HCEC 1CT (cell line): Measurements from ENCODE around the gene GALNT1.
"Not testable (repeated sequence)": the region's sequence is repeated elsewhere in the genome, so short reads cannot be mapped to it uniquely, and the experiment has no call there.

Experiments used
- DNase-seq: peaks from one replicate; pipeline ENCODE4 v3.0.0-alpha.2; 2017

GALNT1 gene

GRCh38 chr18:35581546-35581897 lies at the start of gene GALNT1:
Gene GALNT1, plus strand, starts transcription at chr18:35581740. Its CDS starts 72,923 bp downstream, at chr18:35654663.
- DNase-seq = peak; percentile 10

- DNase-seq = no peak
These were observed 47.6 kb upstream of the GALNT1 start for GRCh38 chr18:35533916-35534405.

- DNase-seq = no peak
These were observed 46.2 kb upstream of the GALNT1 start for GRCh38 chr18:35535297-35535696.

GRCh38 chr18:35542356-35542755 lies 39.2 kb upstream of the GALNT1 start:
- DNase-seq = no peak

- DNase-seq = no peak
These were observed 34.4 kb upstream of the GALNT1 start for GRCh38 chr18:35547008-35547605.

GRCh38 chr18:35549564-35549963 lies 32.0 kb upstream of the GALNT1 start:
- no peak for DNase-seq

GRCh38 chr18:35553300-35553699 lies 28.2 kb upstream of the GALNT1 start:
- DNase-seq = no peak

GRCh38 chr18:35555538-35555937 lies 26.0 kb upstream of the GALNT1 start:
- not testable (repeated sequence) for DNase-seq

GRCh38 chr18:35559867-35560266 lies 21.7 kb upstream of the GALNT1 start:
- no peak for DNase-seq

GRCh38 chr18:35564795-35565453 lies 16.6 kb upstream of the GALNT1 start:
- no peak for DNase-seq

GRCh38 chr18:35566019-35566418 lies 15.5 kb upstream of the GALNT1 start:
- DNase-seq = no peak

GRCh38 chr18:35570182-35570581 lies 11.4 kb upstream of the GALNT1 start:
- DNase-seq = no peak

- DNase-seq = no peak
These were observed 10.4 kb upstream of the GALNT1 start for GRCh38 chr18:35571138-35571537.

- peak; percentile 15 for DNase-seq
These were observed 8.9 kb upstream of the GALNT1 start for GRCh38 chr18:35572644-35573043.

GRCh38 chr18:35573531-35573930 lies 8.0 kb upstream of the GALNT1 start:
- no peak for DNase-seq

GRCh38 chr18:35576240-35576845 lies 5.2 kb upstream of the GALNT1 start:
- DNase-seq = not testable (repeated sequence)

GRCh38 chr18:35577045-35577848 lies 4.3 kb upstream of the GALNT1 start:
- no peak for DNase-seq

- DNase-seq = no peak
These were observed 3.1 kb upstream of the GALNT1 start for GRCh38 chr18:35578481-35578880.

GRCh38 chr18:35578936-35579335 lies 2.6 kb upstream of the GALNT1 start:
- DNase-seq = no peak

GRCh38 chr18:35580701-35581539 lies 620 bp upstream of the GALNT1 start:
- DNase-seq = peak; percentile 52

GRCh38 chr18:35581898-35582641 lies 530 bp downstream of the GALNT1 start:
- DNase-seq = peak; percentile 7
